Prostate gland (tissue), 2 donors: Measurements from ENCODE around the gene ANXA2. TPM values are rescaled to one million over a fixed set of nuclear protein-coding genes. Genes with fewer than 3 reads are reported as not detected.

ENCODE experiments used
- DNase-seq: peaks from one replicate; pipeline ENCODE4 v3.0.0-alpha.2; 2019; ENCODE audit warnings: low spot score
- H3K27ac ChIP-seq, 2 donors: fragments of 200-600 bp; sonication (generic); 2 replicates each; pipeline ENCODE4 v1.5.1; 2017 to 2019
- H3K27me3 ChIP-seq: fragments of 200-600 bp; sonication (generic); replicated peaks from 2 replicates; pipeline ENCODE4 v1.5.1; 2019; ENCODE audit not compliant: insufficient read depth
- H3K36me3 ChIP-seq, 2 donors: fragments of 200-600 bp; sonication (generic); 1 replicate in 1 of 2; 2 replicates in 1 of 2; pipeline versions ENCODE4 v1.5.1 to v1.8.1; 2017 to 2019
- H3K4me1 ChIP-seq: fragments of 200-600 bp; sonication (generic); replicated peaks from 2 replicates; pipeline ENCODE4 v1.5.1; 2019
- H3K4me3 ChIP-seq, 2 donors: fragments of 200-600 bp; sonication (generic); 2 replicates each; pipeline ENCODE4 v1.5.1; 2017 to 2019
- H3K9me3 ChIP-seq: fragments of 200-600 bp; sonication (generic); 2 replicates; pipeline ENCODE4 v1.5.1; 2017
- CTCF ChIP-seq, 4 experiments: fragments of 200-600 bp in 2 of 4; fragments of 450-650 bp in 2 of 4; sonication (generic) in 2 of 4; IDR thresholded peaks; 1 replicate in 3 of 4; 2 replicates in 1 of 4; pipeline ENCODE4 v1.5.1; 2016 to 2019; ENCODE audit warnings: antibody characterized with exemption in 4 of 4, mild to moderate bottlenecking in 2 of 4, moderate library complexity in 2 of 4
- POLR2A ChIP-seq: fragments of 450-650 bp; IDR thresholded peaks from one replicate; pipeline ENCODE4 v1.6.1; 2016; ENCODE audit warnings: antibody characterized with exemption, mild to moderate bottlenecking
- POLR2AphosphoS5 ChIP-seq: sonication (generic); formaldehyde crosslinking; IDR thresholded peaks from one replicate; pipeline ENCODE4 v1.6.1; 2017; ENCODE audit warnings: antibody characterized with exemption
- WGBS: methylation state at CpG from one replicate; pipeline ENCODE4 v1.1.5; 2018; 5-methylcytosine and 5-hydroxymethylcytosine counted together
- intact Hi-C: fragments of 100-400 bp; cut with DNase I; formaldehyde crosslinking; loops from one replicate; pipeline ENCODE4 v1.14.2; 2022
- small RNA-seq, 2 donors: library from RNA; depleted of rRNA; stranded (forward); fragments of <200 nt; gene quantifications; one replicate each; pipeline ENCODE3, GENCODE V24; 2016
- total RNA-seq, 2 donors: library from RNA; depleted of rRNA; stranded (reverse); fragments of >200 nt; gene quantifications; one replicate each; pipeline ENCODE4 v1.1.0, GENCODE V29; 2016

ANXA2 gene
- total RNA-seq, 2 donors from 2014 or later: 404 to 595 TPM

DNA sequence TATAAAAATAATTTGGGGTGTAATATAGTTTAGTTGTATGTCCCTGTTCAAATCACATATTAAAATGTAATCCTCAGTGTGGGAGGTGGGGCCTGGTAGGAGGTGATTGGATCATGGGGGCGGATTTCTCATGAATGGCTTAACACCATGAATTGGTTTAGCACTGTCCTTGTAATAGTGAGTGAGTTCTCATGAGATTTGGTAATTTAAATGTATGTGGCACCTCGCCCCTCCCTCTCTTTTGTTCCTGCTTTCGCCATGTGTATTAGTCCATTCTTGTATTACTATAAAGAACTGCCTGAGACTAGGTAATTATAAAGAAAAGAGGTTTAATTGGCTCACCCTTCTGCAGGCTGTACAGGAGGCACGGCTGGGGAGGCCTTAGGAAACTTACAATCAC is 83.9 kb downstream of the ANXA2 start:
- DNase-seq: no peak
- Histone ChIP-seq H3K36me3 (no peaks in the 10 kb centered on the region), H3K27ac (no peak overlapping the region), H3K9me3 (no peaks in the 10 kb centered on the region), H3K4me3 (no peak overlapping the region), H3K4me1 (no peaks in the 10 kb centered on the region), H3K27me3 (no peaks in the 10 kb centered on the region)
- intact Hi-C loops: no loop called here
- TF ChIP-seq CTCF (IDR thresholded peaks at IDR 0.05) (no peak), POLR2A (no peak), POLR2AphosphoS5 (no peak)
- 81% methylated on average over 4 of the region's 4 CpGs for WGBS

DNA sequence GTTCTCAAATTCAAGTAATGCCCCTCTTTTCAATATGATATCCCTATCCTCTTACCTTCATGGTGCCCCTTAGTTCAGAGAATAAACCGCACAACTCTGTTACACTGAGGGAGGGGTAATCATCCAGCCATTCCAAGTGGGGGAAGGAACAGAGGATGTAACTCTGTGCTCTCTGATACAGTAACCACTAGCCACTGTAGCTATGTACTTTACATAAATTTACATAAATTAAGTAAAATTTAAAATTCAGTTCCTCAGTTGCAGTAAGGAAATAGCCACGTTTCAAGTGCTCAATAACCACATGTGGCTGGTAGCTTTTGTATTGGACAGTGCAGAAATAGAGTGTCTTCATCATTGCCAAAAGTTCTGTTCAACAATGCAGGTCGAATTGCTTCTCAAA is 90.8 kb downstream of the ANXA2 start:
- TF ChIP-seq POLR2A: no peak
- TF ChIP-seq CTCF (IDR thresholded peaks at IDR 0.05): no peak
- TF ChIP-seq POLR2AphosphoS5: no peak
- DNase-seq: no peak
- intact Hi-C loops: no loop called here
- H3K4me3 ChIP-seq: no peak overlapping the region
- H3K9me3 ChIP-seq: no peaks in the 10 kb centered on the region
- H3K4me1 ChIP-seq: no peaks in the 10 kb centered on the region
- no peak overlapping the region for H3K27ac ChIP-seq
- WGBS: 67% methylated on average over 3 of the region's 3 CpGs
- H3K36me3 ChIP-seq: no peaks in the 10 kb centered on the region
- no peaks in the 10 kb centered on the region for H3K27me3 ChIP-seq

GRCh38 chr15:60301024-60301423 is 96.8 kb downstream of the ANXA2 start:
- H3K9me3 ChIP-seq: no peaks in the 10 kb centered on the region
- H3K27ac ChIP-seq: no peak overlapping the region
- WGBS: 93% methylated on average over 1 of the region's 1 CpG
- no peak overlapping the region for H3K4me3 ChIP-seq
- no peaks in the 10 kb centered on the region for H3K4me1 ChIP-seq
- DNase-seq: no peak
- TF ChIP-seq POLR2A: no peak
- no peak for TF ChIP-seq CTCF (IDR thresholded peaks at IDR 0.05)
- no peak for TF ChIP-seq POLR2AphosphoS5
- H3K36me3 ChIP-seq: no peaks in the 10 kb centered on the region
- H3K27me3 ChIP-seq: no peaks in the 10 kb centered on the region
- intact Hi-C loops: no loop called here

GRCh38 chr15:60299452-60300047 is 98.2 kb downstream of the ANXA2 start:
- intact Hi-C loops: no loop called here
- no peak overlapping the region for H3K27ac ChIP-seq
- 25% methylated on average over 18 of the region's 18 CpGs for WGBS
- H3K4me3 ChIP-seq: no peak overlapping the region
- no peaks in the 10 kb centered on the region for H3K27me3 ChIP-seq
- peak; percentile 49 for DNase-seq
- TF ChIP-seq POLR2AphosphoS5 (peak; percentile 61), POLR2A (no peak), CTCF (IDR thresholded peaks at IDR 0.05) (peak in 2 of 4 experiments; percentile 37 to 49)
- H3K9me3 ChIP-seq: no peaks in the 10 kb centered on the region
- H3K4me1 ChIP-seq: no peaks in the 10 kb centered on the region
- no peaks in the 10 kb centered on the region for H3K36me3 ChIP-seq

Small RNA genes lying within 50 kb of the gene (small RNA-seq; reads per million reads assigned to genes)
- 0 reads per million in 2 donors for gene AC087385.3

Other genes with a start within 250 kb of the ANXA2 start
- 10 to 100 TPM; 33.0 to 34.5 TPM for gene ICE2, start 81.2 kb upstream of the ANXA2 start, total RNA-seq